ENCODE measurements around the gene KLRD1.

GRCh38 chr12:10354071-10354470, 46.4 kb downstream of the KLRD1 start:
- no peak for TF ChIP-seq CTCF (conservative IDR thresholded peaks at IDR 0.05; ENCODE audit: low read depth, low read length)
- TF ChIP-seq EZH2phosphoT487 (IDR thresholded peaks at IDR 0.05; ENCODE audit: borderline replicate concordance, low read length): no peak
- no peak for TF ChIP-seq EZH2 (IDR thresholded peaks at IDR 0.05; ENCODE audit: low read length, unreplicated experiment)
